Measurements from ENCODE around the gene SPRR2A. TPM values are rescaled to one million over a fixed set of nuclear protein-coding genes. Genes with fewer than 3 reads are reported as not detected.

SPRR2A gene
- not detected for total RNA-seq
- not detected for polyA plus RNA-seq (ENCODE audit: insufficient read length in 2 of 2)
- long read RNA-seq, donor 1 = 0 reads
- long read RNA-seq, donor 2 = 0 reads
- long read RNA-seq, donor 3 = 0 reads
- long read RNA-seq, donor 4 = 0 reads

DNA sequence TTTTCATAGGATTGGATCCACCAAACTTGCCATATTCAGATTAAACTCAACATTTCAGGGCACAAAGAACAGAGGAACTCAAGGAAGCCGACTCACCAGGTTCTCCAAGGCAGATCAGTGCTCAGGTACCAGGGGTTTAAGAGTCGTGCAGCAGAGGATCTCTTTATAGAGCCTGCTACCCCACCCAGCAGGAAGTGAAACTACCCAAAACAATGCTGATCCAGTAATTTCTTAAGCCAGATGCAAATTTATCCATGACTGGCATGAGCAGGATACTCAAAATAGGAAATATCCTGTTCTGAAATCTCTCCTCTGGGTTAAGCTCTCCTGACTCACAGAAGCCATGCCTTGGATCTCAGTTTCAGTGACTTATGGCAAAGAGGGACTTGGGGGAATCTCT, at the start of gene SPRR2A:
Gene SPRR2A, minus strand, starts transcription at position 138 of the 400 bp plus-strand sequence. CDS start 777 bp downstream, outside the sequence.
- Histone ChIP-seq H3K4me1 (ENCODE audit: control insufficient read depth, insufficient read depth, low read length) (no peaks in the 10 kb centered on the region), H3K4me3 (ENCODE audit: low read depth, low read length) (no peak within 1 kb of the TSS), H3K36me3 (ENCODE audit: control insufficient read depth, insufficient read depth, low read length) (no peaks in the 10 kb centered on the region), H3K27me3 (ENCODE audit: control insufficient read depth, insufficient read depth, low read length) (no peaks in the 10 kb centered on the region), H3K27ac (ENCODE audit: low read depth, low read length) (no peak within 1 kb of the TSS), H3K9me3 (ENCODE audit: control insufficient read depth, insufficient read depth, low read length) (no peaks in the 10 kb centered on the region)
- no peak for DNase-seq (ENCODE audit: low read depth in 4 of 6, low spot score in 6 of 6)
- WGBS (ENCODE audit: insufficient coverage) = 71% methylated on average over 2 of the region's 2 CpGs

DNA sequence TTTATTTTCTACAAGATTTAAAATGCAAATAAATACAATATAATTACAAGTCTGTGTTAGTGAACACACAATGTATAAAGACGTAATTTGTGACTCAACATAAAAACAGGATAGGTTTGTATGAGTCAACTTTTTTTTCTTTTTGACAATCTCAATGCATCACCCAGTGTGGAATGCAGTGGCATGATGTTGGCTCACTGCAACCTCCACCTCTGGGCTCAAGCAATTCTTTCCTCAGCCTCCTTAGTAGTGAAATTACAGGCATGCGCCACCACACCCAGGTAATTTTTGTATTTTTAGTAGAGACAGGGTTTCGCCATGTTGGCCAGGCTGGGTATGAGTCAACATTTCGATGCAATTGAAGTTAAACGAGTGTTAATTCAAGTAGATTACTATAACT, 42.9 kb upstream of the SPRR2A start:
- WGBS (ENCODE audit: insufficient coverage) = no CpG with 5 or more reads among the region's 5 CpGs
- no peaks in the 10 kb centered on the region for H3K27me3 ChIP-seq (ENCODE audit: control insufficient read depth, insufficient read depth, low read length)
- no peak overlapping the region for H3K4me3 ChIP-seq (ENCODE audit: low read depth, low read length)
- H3K4me1 ChIP-seq (ENCODE audit: control insufficient read depth, insufficient read depth, low read length) = no peaks in the 10 kb centered on the region
- no peaks in the 10 kb centered on the region for H3K9me3 ChIP-seq (ENCODE audit: control insufficient read depth, insufficient read depth, low read length)
- H3K36me3 ChIP-seq (ENCODE audit: control insufficient read depth, insufficient read depth, low read length) = no peaks in the 10 kb centered on the region
- no peak for DNase-seq (ENCODE audit: low read depth in 4 of 6, low spot score in 6 of 6)
- H3K27ac ChIP-seq (ENCODE audit: low read depth, low read length) = no peak overlapping the region

DNA sequence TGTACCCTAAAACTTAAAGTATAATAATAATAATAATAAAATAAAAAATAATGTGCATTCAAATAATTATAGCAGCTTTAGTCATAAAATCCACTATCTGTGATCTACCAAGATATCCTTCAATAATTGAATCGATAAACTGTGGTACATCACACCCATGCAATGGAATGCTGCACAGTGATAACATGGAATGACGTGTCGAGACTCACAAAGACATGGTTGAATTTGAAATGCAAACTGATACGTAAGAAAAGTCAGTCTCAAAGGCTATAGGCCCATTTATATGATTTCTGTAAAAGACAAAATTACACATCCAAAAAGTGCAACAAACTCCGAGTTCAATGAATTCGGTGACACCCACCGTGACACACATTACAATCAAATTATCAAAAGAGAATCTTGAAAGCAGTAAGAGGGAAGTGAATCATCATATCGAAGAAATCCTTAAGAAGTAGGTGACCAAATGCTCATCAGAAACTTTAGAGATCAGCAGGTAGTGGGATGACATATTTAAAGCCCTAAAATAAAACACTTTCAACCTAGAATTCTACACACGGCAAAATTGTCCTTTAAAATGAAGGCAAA, 42.2 kb upstream of the SPRR2A start:
- Histone ChIP-seq H3K4me1 (ENCODE audit: control insufficient read depth, insufficient read depth, low read length) (no peaks in the 10 kb centered on the region), H3K4me3 (ENCODE audit: low read depth, low read length) (no peak overlapping the region), H3K27me3 (ENCODE audit: control insufficient read depth, insufficient read depth, low read length) (no peaks in the 10 kb centered on the region), H3K9me3 (ENCODE audit: control insufficient read depth, insufficient read depth, low read length) (no peaks in the 10 kb centered on the region), H3K36me3 (ENCODE audit: control insufficient read depth, insufficient read depth, low read length) (no peaks in the 10 kb centered on the region), H3K27ac (ENCODE audit: low read depth, low read length) (no peak overlapping the region)
- no peak for DNase-seq (ENCODE audit: low read depth in 4 of 6, low spot score in 6 of 6)
- WGBS (ENCODE audit: insufficient coverage) = 100% methylated on average over 1 of the region's 9 CpGs

DNA sequence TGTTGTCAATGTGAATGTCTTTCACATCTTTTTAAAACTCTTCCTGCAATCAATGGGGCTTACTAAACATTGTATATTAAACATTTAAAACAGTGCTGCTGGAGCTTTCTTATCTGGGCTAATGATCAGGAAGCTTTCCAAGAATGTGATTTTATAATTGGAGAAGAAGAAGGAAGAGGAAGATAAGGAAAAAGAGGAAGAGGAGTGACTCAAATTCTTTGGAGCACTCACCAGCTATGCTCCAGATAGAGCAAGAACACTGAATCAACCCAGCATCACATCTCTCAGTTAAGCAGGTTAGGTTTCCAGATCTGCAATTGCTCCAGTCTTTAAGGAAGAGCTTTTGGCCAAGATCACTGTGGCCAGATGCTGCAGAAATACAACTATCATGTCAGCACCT, 38.5 kb upstream of the SPRR2A start:
- no peaks in the 10 kb centered on the region for H3K9me3 ChIP-seq (ENCODE audit: control insufficient read depth, insufficient read depth, low read length)
- no peaks in the 10 kb centered on the region for H3K27me3 ChIP-seq (ENCODE audit: control insufficient read depth, insufficient read depth, low read length)
- no peaks in the 10 kb centered on the region for H3K4me1 ChIP-seq (ENCODE audit: control insufficient read depth, insufficient read depth, low read length)
- no peak overlapping the region for H3K4me3 ChIP-seq (ENCODE audit: low read depth, low read length)
- no peaks in the 10 kb centered on the region for H3K36me3 ChIP-seq (ENCODE audit: control insufficient read depth, insufficient read depth, low read length)
- no peak for DNase-seq (ENCODE audit: low read depth in 4 of 6, low spot score in 6 of 6)
- H3K27ac ChIP-seq (ENCODE audit: low read depth, low read length) = no peak overlapping the region

DNA sequence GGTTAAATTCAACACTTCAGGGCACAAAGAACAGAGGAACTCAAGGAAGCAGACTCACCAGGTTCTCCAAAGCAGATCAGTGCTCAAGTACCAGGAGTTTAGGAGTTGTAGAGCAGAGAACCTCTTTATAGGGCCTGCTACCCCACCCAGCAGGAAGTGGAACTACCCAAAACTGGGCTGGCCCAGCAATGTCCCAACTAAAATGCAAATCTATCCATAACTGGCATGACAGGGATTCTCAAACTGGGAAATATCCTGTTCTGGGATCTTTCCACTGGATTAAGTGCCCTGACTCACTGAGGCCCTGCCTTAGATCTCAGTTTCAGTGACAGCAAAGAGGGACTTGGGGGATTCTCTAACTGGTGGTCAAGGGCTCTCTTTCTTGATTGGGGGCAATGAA, 37.1 kb upstream of the SPRR2A start, which contains the start of gene SPRR2E:
Gene SPRR2E, minus strand, starts transcription at position 101 of the 400 bp plus-strand sequence. CDS start 775 bp downstream, outside the sequence.
- Histone ChIP-seq H3K27me3 (ENCODE audit: control insufficient read depth, insufficient read depth, low read length) (no peaks in the 10 kb centered on the region), H3K4me3 (ENCODE audit: low read depth, low read length) (no peak within 1 kb of the TSS), H3K36me3 (ENCODE audit: control insufficient read depth, insufficient read depth, low read length) (no peaks in the 10 kb centered on the region), H3K9me3 (ENCODE audit: control insufficient read depth, insufficient read depth, low read length) (no peaks in the 10 kb centered on the region), H3K4me1 (ENCODE audit: control insufficient read depth, insufficient read depth, low read length) (no peaks in the 10 kb centered on the region), H3K27ac (ENCODE audit: low read depth, low read length) (no peak within 1 kb of the TSS)
- no peak for DNase-seq (ENCODE audit: low read depth in 4 of 6, low spot score in 6 of 6)

DNA sequence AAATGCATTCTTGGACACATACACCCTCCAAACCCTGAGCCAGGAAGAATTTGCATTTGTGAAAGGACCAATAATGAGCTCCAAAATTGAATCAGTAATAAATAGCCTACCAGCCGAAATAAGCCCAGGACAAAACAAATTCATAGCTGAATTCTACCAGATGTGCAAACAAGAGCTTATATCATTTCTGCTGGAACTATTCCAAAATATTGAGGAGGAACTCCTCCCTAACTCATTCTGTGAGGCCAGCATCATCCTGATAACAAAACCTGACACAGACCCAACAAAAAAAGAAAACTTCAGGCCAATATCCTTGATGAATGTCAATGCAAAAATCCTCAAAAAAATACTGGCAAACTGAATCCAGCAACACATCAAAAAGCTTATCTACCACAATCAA, 30.3 kb upstream of the SPRR2A start:
- Histone ChIP-seq H3K27me3 (ENCODE audit: control insufficient read depth, insufficient read depth, low read length) (no peaks in the 10 kb centered on the region), H3K4me1 (ENCODE audit: control insufficient read depth, insufficient read depth, low read length) (no peaks in the 10 kb centered on the region), H3K4me3 (ENCODE audit: low read depth, low read length) (no peak overlapping the region), H3K27ac (ENCODE audit: low read depth, low read length) (no peak overlapping the region), H3K36me3 (ENCODE audit: control insufficient read depth, insufficient read depth, low read length) (no peaks in the 10 kb centered on the region), H3K9me3 (ENCODE audit: control insufficient read depth, insufficient read depth, low read length) (no peaks in the 10 kb centered on the region)
- no CpG with 5 or more reads among the region's 1 CpG for WGBS (ENCODE audit: insufficient coverage)
- no peak for DNase-seq (ENCODE audit: low read depth in 4 of 6, low spot score in 6 of 6)

DNA sequence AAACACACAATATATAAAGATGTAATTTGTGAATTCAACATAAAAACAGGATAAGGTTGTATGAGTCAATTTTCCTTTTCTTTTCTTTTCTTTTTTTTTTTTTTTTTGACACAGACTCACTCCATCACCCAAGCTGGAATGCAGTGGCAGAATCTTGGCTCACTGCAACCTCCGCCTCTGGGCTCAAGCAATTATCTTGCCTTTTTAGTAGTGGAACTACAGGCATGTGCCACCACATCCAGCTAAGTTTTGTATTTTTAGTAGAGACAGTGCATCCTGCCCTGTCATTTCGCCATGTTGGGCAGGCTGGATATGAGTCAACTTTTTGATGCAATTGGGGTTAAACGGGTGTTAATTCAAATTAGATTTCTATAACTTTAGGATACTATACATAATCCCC, 24.4 kb upstream of the SPRR2A start:
- H3K36me3 ChIP-seq (ENCODE audit: control insufficient read depth, insufficient read depth, low read length) = no peaks in the 10 kb centered on the region
- no peaks in the 10 kb centered on the region for H3K4me1 ChIP-seq (ENCODE audit: control insufficient read depth, insufficient read depth, low read length)
- no peak overlapping the region for H3K27ac ChIP-seq (ENCODE audit: low read depth, low read length)
- H3K9me3 ChIP-seq (ENCODE audit: control insufficient read depth, insufficient read depth, low read length) = no peaks in the 10 kb centered on the region
- no peak for DNase-seq (ENCODE audit: low read depth in 4 of 6, low spot score in 6 of 6)
- no peaks in the 10 kb centered on the region for H3K27me3 ChIP-seq (ENCODE audit: control insufficient read depth, insufficient read depth, low read length)
- no CpG with 5 or more reads among the region's 3 CpGs for whole genome bisulfite sequencing (ENCODE audit: insufficient coverage)
- no peak overlapping the region for H3K4me3 ChIP-seq (ENCODE audit: low read depth, low read length)

DNA sequence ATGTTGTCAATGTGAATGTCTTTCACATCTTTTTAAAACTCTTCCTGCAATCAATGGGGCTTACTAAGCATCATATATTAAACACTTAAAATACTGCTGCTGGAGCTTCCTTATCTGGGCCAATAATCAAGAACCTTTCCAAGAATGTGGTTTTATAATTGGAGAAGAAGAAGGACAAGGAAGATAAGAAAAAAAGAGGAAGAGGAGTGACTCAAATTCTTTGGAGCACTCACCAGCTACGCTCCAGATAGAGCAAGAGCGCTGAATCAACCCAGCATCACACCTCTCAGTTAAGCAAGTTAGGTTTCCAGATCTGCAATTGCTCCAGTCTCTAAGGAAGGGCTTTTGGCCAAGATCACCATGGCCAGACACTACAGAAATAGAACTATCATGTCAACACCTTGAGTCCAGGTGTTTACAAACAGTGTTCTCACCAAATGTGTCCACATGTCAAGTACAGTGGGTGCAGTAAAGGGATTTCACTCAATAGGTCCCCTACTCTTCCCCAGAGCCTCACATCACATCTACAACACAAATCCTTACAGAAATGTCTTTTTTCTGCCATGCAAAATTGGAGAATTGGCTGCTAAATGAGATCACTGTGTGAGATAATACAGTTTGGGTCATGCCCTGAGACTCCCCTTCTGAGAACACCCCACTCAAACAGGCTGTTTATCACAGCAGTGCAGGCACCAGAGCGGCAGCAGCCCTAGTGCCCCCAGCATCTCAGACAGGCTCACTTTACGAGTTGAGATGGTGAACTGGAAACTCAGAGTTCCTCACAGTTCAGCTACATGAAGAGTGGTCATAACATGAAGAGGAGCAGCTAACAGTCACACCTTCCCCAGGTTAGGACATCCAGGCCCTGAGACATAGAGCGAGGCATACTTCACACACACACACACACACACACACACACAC, 15.8 kb upstream of the SPRR2A start:
- no peaks in the 10 kb centered on the region for H3K27me3 ChIP-seq (ENCODE audit: control insufficient read depth, insufficient read depth, low read length)
- no peak overlapping the region for H3K27ac ChIP-seq (ENCODE audit: low read depth, low read length)
- WGBS (ENCODE audit: insufficient coverage) = 92% methylated on average over 2 of the region's 5 CpGs
- H3K4me3 ChIP-seq (ENCODE audit: low read depth, low read length) = no peak overlapping the region
- H3K36me3 ChIP-seq (ENCODE audit: control insufficient read depth, insufficient read depth, low read length) = no peaks in the 10 kb centered on the region
- DNase-seq (ENCODE audit: low read depth in 4 of 6, low spot score in 6 of 6) = no peak
- no peaks in the 10 kb centered on the region for H3K9me3 ChIP-seq (ENCODE audit: control insufficient read depth, insufficient read depth, low read length)
- H3K4me1 ChIP-seq (ENCODE audit: control insufficient read depth, insufficient read depth, low read length) = no peaks in the 10 kb centered on the region

DNA sequence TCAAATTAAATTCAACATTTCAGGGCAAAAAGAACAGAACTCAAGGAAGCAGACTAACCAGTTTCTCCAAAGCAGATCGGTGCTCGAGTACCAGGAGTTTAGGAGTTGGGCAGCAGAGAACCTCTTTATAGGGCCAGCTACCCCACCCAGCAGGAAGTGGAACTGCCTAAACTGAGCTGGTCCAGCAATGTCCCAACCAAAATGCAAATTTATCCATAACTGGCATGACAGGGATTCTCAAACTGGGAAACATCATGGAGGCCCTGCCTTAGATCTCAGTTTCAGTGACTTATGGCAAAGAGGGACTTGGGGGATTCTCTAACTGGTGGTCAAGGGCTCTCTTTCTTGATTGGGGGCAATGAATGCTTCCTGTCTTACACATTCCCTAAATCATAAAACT, 14.2 kb upstream of the SPRR2A start, which contains the start of gene SPRR2B:
Gene SPRR2B, minus strand, starts transcription at position 101 of the 400 bp plus-strand sequence. CDS start 772 bp downstream, outside the sequence.
- DNase-seq (ENCODE audit: low read depth in 4 of 6, low spot score in 6 of 6) = no peak
- Histone ChIP-seq H3K36me3 (ENCODE audit: control insufficient read depth, insufficient read depth, low read length) (no peaks in the 10 kb centered on the region), H3K27ac (ENCODE audit: low read depth, low read length) (no peak within 1 kb of the TSS), H3K9me3 (ENCODE audit: control insufficient read depth, insufficient read depth, low read length) (no peaks in the 10 kb centered on the region), H3K4me1 (ENCODE audit: control insufficient read depth, insufficient read depth, low read length) (no peaks in the 10 kb centered on the region), H3K4me3 (ENCODE audit: low read depth, low read length) (no peak within 1 kb of the TSS), H3K27me3 (ENCODE audit: control insufficient read depth, insufficient read depth, low read length) (no peaks in the 10 kb centered on the region)
- WGBS (ENCODE audit: insufficient coverage) = 50% methylated on average over 2 of the region's 2 CpGs
